Left kidney (tissue), 2 donors: Measurements from ENCODE around the gene KPTN. TPM values are rescaled to one million over a fixed set of nuclear protein-coding genes. Genes with fewer than 3 reads are reported as not detected.
A peak's percentile ranks its signal among the peaks of the same experiment; 100 is the strongest.

Experiments used
- DNase-seq: peaks from one replicate; pipeline ENCODE4 v3.0.0-alpha.2; 2013
- polyA plus RNA-seq: library from polyadenylated mRNA; unstranded; fragments of 120-200 nt; gene quantifications from one replicate; pipeline ENCODE4 v1.2.1, GENCODE V29; 2013; ENCODE audit not compliant: insufficient read length

KPTN gene
- polyA plus RNA-seq, 1 donor, result 14.4 TPM

GRCh38 chr19:47469719-47470118 is 14.3 kb downstream of the KPTN start:
- no peak for DNase-seq

DNA sequence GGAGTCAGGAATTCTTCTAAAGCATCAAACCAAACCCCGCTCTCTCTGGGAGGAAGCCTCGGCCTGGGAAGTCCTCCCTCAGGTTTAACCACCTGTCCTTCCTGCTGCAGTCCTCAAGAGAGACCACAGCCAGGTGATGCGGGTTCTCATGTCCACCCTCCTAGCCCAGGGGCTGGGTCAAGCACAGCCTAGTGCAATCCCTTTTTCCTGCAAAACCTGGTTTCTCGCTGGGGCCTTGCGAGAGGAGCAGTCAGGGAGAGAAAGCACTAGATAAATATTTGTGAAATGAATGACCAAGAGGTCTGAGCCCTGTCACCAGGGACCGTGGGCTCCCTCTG is 14.7 kb downstream of the KPTN start:
- DNase-seq, result no peak

- DNase-seq, result no peak
Measured at GRCh38 chr19:47467914-47468313, 16.1 kb downstream of the KPTN start.

GRCh38 chr19:47465957-47466356 is 18.1 kb downstream of the KPTN start:
- no peak for DNase-seq

GRCh38 chr19:47464675-47465419 is 19.2 kb downstream of the KPTN start:
- no peak for DNase-seq

- no peak for DNase-seq
Measured at GRCh38 chr19:47461876-47462275, 22.1 kb downstream of the KPTN start.

DNA sequence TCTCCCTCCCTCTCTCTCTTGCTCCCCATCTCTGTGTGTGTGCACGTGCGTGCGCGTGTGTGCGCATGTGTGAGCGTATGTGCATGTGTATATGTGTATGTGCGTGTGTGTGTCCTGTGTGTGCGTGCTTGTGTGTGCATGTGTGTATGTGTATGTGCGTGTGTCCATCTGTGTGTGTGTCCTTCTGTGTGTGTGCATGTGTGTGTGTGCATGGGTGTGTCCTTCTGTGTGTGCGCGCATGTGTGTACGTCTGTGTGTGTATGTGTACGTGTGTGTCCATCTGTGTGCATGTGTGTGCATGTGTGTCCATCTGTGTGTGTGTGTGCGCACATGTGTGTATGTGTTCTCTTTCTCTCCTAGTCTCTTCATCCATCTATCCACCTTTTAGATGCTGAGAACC is 24.5 kb downstream of the KPTN start:
- DNase-seq, result no peak

DNA sequence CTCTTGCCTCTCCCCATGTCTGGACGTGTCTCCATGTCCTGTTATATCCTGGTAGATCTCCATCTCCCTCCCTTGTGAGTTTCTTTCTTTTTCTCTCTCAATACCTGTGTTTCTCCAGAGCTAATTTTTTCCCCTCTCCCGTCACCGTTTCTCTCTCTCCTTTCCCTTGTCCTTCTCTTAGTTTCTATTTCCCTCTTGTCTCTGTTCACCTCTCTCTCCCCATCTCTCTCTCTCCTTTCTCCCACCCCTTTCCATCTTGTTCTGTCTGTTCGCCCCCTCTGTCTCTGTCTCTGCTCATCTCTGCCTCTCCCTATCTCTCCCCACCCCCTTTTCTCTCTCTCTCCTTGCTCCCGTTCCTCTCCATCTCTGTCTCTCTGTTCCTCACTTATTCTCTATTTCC is 25.3 kb downstream of the KPTN start:
- no peak for DNase-seq

GRCh38 chr19:47456721-47457474 is 27.1 kb downstream of the KPTN start:
- DNase-seq, result no peak

DNA sequence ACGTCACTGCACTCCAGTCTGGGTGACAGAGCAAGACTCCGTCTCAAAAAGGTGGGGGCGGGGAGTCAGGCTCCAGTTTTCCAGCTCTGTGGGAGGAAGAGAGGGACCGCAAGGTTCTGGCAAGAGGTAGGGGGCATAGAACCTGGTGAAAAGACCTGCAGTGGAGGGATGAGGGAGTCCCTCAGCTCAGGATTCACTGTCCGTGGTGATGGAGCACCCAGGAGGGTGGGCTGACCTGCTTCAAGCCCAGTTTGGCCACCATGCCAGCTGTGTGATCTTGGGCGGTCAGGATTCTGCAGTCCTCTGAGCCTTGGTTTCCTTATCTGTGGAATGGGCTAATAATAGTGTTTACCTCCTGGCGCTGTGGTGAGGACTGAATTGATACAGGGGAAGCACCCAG is 33.5 kb downstream of the KPTN start:
- DNase-seq, result no peak

DNA sequence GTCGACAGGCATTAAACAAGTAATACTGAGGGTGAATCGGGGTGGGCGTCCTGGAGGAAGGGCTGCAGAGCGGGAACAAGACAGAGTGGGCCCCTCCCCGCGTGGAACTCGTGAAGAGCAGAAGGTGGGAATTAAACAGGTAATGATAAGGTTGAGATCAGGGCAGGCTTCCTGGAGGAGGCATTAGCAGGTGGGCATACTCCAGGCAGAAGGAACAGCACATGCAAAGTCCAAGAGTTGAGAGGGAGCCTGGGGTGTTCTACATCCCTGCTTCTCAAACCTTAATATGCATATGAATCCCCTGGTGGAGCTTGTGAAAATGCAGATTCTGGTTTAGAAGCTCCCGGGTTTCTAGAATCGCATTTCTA is 35.7 kb downstream of the KPTN start:
- no peak for DNase-seq

GRCh38 chr19:47447470-47448359 is 36.3 kb downstream of the KPTN start:
- DNase-seq, result no peak

DNA sequence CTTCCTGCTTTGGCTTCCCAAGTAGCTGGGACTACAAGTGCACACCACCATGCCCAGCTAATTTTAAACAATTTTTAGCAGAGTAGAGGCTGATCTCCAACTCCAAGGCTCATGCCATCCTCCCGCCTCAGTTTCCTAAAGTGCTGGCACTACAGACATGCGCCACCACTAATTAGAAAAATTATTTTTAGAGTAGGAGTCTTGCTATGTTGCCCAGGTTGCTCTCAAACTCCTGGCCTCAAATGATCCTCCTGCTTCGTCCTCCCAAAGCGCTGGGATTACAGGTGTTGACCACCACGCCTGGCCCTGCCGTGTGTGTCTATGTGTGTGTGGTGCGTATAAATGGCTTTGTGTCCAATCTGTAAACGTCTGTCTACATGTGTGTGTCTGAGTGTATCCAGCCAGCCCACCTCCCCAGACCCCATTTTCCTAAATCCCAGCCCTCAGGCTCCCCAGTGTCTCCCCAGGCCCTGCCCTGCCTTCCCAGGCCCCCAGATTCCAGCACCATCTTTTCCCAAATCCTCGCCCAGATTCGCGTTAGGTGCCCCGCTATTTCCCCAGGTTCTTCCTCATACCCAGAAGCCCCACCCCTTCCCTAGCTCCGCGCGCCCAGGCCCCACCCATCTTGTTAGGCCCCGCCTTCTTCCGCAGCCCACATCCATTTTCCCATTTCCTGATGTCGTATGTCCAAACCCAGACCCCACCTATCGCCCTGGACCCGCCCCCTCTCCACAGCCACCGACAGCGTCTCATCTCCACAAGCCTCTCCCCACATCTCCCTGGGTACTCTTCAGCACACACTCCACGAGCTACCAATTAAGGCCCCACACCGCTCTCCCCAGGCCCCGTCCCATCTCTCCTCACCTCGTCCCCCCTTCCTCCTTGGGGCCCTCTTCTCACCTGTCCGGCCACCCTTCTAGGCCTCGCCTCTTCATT is 37.2 kb downstream of the KPTN start:
- no peak for DNase-seq

DNA sequence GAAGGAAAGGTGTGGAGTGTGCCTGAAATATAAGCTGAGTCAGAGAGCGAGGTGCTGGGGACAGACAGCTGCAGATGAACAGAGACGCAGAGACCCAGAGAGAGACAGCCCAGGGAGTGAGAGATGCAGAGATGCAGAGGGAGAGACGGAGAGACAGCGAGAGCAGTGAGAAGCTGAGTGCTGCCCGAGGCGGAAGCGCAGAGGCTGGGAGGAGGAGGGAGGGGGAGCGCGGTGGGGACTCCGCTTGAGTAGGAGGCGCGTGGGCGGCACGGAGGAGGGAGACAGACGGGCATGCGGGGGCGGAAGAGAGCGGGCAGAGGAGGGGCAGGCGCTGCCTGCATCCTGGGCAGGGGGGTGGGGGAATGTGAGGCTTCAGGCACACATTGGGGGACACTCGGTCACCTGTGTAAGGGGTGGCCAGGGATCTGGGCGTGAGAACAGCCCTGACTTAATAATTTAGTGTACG is 38.0 kb downstream of the KPTN start:
- peak; percentile 70 for DNase-seq

DNA sequence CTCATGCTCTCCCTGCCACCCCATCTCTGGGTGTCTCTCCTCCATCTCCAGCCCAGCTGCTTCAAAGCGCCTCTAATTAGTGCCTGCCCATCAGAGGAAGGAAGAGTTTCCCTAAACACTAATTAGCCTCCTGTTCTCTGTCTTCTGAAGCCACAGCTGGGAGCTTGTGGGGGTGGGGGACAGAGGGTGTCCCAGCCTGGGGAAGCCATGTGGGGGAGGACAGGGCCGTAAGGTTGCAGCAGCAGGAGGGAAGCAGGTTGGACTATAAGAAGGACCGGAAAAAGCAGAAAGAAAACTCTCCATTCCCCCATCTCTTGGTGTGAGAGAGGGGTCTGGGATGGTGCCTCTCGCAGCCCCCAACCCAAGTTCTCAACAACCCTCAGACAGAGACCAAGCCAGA is 38.5 kb downstream of the KPTN start:
- DNase-seq, result no peak

DNA sequence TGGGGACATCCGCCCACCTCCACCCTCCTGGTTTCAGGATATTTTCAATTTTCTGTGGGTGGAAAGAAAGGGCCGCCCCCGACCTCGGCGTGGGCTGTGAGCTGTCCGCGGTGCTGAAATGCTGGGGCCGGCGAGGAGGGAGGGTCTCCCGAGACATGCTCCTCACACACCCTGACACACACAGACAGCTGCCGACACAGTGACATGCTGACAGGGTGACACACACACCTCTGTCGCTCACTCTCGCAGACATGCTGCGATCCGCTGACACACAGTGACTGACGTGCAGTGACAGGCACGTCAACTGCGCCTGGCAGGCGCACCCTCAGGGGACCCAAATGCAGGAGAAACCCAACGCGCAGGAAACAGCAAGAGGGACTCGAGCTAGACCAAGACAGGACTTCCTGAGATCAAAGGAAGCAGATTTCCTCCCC is 39.6 kb downstream of the KPTN start:
- no peak for DNase-seq

DNA sequence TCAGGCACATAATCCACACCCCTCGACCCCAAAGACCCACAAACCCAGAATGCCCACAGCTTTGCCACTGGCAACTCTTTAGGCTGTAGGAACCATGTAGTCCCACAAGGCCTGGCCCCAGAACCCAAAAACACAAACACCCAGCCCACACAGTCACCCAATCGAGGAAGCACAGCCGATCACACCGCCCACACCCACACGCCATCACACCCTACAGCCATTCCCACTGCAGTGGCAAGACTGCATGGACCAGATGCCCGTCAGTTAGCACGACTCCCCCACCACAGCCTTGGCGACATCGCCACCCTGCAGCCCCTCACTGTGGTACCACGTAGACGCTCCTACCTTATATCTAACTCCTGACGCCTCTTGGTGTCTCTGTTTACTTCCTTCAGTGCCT is 40.7 kb downstream of the KPTN start:
- no peak for DNase-seq

GRCh38 chr19:47438793-47439220 is 45.2 kb downstream of the KPTN start:
- DNase-seq, result no peak

- DNase-seq, result no peak
Measured at GRCh38 chr19:47437500-47437899, 46.5 kb downstream of the KPTN start.

DNA sequence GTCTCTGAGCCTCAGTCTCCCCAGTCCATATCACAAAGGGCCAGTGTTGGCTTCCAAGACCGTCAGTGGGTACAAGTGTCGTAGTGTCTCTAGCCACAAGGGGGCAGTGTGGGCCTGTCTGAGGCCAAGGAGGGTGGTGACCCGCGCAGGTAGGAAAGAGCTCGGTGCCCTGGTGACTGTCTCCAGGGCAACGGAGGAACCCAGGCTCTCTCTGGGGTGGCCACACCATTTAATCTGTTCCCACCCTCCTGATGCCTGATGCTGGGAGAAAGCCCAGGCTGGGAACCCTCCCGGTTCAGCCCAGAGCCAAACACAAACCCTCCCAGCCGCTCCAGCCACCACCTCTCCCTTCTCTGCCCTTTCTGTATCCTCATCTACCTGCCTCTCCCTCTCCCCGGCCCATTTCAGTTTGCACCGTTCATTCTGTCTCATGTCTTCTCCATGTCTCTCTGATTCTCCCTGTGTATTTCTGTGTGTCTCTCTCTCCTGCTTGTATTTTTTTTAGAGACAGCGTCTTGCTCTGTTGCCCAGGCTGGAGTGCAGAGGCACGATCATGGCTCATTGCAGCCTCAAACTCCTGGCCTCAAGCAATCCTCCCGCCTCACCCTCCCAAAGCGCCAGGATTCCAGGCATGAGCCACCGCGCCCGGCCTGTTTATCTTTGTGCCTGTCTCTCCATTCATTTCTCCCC is 47.2 kb downstream of the KPTN start:
- peak; percentile 67 for DNase-seq

DNA sequence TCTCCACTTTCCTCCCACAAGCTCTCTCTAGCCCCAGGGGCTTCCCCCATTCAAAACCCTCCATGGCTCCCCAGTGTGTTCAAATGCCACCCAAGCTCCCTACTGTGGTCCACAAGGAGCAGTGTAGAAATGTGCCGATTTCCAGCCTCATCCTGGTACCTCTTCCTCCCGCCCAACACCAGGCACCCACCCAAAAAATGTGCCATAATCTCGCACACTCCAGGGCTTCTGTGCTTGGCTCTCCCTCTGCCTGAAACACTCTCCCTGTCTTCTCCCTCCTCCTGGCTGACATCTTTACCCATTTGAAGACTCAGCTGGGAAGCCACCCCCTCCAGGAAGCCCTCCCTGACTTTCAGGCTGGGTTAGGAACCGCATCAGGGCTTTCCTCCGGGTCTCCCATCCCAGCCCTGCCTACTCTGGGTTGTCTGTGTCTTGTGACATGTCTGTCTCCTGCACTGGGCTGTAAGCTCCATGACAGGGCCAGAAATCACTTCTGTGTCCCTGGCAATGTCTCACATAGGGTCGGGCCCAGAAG is 48.1 kb downstream of the KPTN start:
- no peak for DNase-seq
